Stomach (tissue), 9 donors: ENCODE data around the gene KREMEN2. TPM values are rescaled to one million over a fixed set of nuclear protein-coding genes. Genes with fewer than 3 reads are reported as not detected.
A peak's percentile ranks its signal among the peaks of the same experiment; 100 is the strongest.

Experiments used
- DNase-seq, 2 donors: peaks; one replicate each; pipeline versions ENCODE4 v3.0.0 to v3.0.0-alpha.2; 2013 to 2019
- H3K27ac ChIP-seq, 5 donors: fragments of 200-600 bp in 4 of 5; sonication (generic) in 4 of 5; one replicate each; pipeline ENCODE4 v1.5.1; 2013 to 2019; ENCODE audit warnings: mild to moderate bottlenecking in 1 of 5, moderate library complexity in 1 of 5
- H3K27me3 ChIP-seq, 3 donors: fragments of 200-600 bp; sonication (generic); one replicate each; pipeline ENCODE4 v1.5.1; 2017 to 2019; ENCODE audit warnings: mixed run types in 1 of 3
- H3K36me3 ChIP-seq, 4 donors: fragments of 200-600 bp; sonication (generic); 1 replicate in 3 of 4; 2 replicates in 1 of 4; pipeline ENCODE4 v1.5.1; 2016 to 2019
- H3K4me1 ChIP-seq, 4 donors: fragments of 200-600 bp; sonication (generic); one replicate each; pipeline ENCODE4 v1.5.1; 2016 to 2019
- H3K4me3 ChIP-seq, 4 donors: fragments of 200-600 bp; sonication (generic) in 3 of 4; one replicate each; pipeline ENCODE4 v1.5.1; 2016 to 2019; ENCODE audit warnings: mild to moderate bottlenecking in 1 of 4
- H3K9me3 ChIP-seq, 4 donors: fragments of 200-600 bp; sonication (generic); one replicate each; pipeline ENCODE4 v1.5.1; 2016 to 2019
- EP300 ChIP-seq: sonication (generic); formaldehyde crosslinking; IDR thresholded peaks from one replicate; pipeline ENCODE4 v1.6.1; 2017; ENCODE audit warnings: antibody characterized with exemption
- POLR2A ChIP-seq, 4 donors: fragments of 450-650 bp; IDR thresholded peaks; one replicate each; pipeline ENCODE4 v1.6.1; 2016; ENCODE audit warnings: antibody characterized with exemption in 4 of 4, control low read depth in 2 of 4, mild to moderate bottlenecking in 1 of 4, moderate library complexity in 1 of 4
- POLR2AphosphoS5 ChIP-seq, 3 donors: sonication (generic); formaldehyde crosslinking; IDR thresholded peaks; one replicate each; pipeline ENCODE4 v1.6.1; 2016; ENCODE audit warnings: antibody characterized with exemption in 3 of 3
- WGBS, 5 donors: extraction: QIAGEN DNeasy Blood & Tissue Kit in 3 of 5; methylation state at CpG; one replicate each; pipeline versions ENCODE4 v1.1.5 to v1.1.7; 2013 to 2018; 5-methylcytosine and 5-hydroxymethylcytosine counted together
- intact Hi-C: fragments of 100-400 bp; cut with DNase I; formaldehyde crosslinking; loops from one replicate; pipeline ENCODE4 v1.15.1; 2023; ENCODE audit warnings: low total_unique reads
- polyA plus RNA-seq, 3 donors: library from polyadenylated mRNA; stranded (reverse); fragments of 200-250 nt; gene quantifications; one replicate each; pipeline ENCODE4 v1.2.3, GENCODE V29; 2013
- total RNA-seq, 5 donors: library from RNA; depleted of rRNA; stranded (reverse); fragments of >200 nt; gene quantifications; one replicate each; pipeline versions ENCODE4 v1.1.0 to v1.2.3, GENCODE V29; 2014 to 2016
- TF ChIP-seq, protein P1 (sequence below), 7 experiments: fragments of 450-650 bp in 4 of 7; fragments of 200-600 bp in 3 of 7; sonication (generic) in 3 of 7; IDR thresholded peaks; one replicate each; pipeline ENCODE4 v1.5.1; 2016 to 2019; ENCODE audit warnings: antibody characterized with exemption in 7 of 7, control low read depth in 2 of 7, mild to moderate bottlenecking in 1 of 7
- donor health status: healthy with polysubstance abuse.
- donor health status: Bipolar disorder and iron deficiency.
- donor health status: healthy.

KREMEN2 gene
- total and polyA plus RNA-seq, 8 donors, result 0.37 to 1.1 TPM; not detected in 6

DNA sequence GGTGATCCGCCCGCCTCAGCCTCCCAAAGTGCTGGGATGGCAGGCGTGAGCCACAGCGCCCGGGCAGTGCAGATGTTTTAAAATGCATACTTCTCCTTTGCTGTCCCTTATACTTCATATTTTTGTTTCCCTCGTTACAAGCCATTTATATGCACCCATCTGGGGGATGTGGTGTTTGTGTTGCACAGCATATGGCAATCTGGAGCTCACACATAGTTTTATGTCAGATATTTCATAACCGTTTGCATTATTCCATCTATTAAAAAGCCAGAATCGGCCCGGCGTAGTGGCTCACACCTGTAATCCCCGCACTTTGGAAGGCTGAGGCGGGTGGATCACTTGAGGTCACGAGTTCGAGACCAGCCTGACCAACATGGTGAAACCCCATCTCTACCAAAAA lies 40.6 kb upstream of the KREMEN2 start:
- WGBS, 5 donors, result 93 to 97% (median 95%) methylated on average over 14 of the region's 14 CpGs
- intact Hi-C loops, result loop anchor here (5.0 kb wide), 1 partner anchor 51 kb away; no protein-coding TSS in a partner anchor
- no peaks in the 10 kb centered on the region for H3K27me3 ChIP-seq

DNA sequence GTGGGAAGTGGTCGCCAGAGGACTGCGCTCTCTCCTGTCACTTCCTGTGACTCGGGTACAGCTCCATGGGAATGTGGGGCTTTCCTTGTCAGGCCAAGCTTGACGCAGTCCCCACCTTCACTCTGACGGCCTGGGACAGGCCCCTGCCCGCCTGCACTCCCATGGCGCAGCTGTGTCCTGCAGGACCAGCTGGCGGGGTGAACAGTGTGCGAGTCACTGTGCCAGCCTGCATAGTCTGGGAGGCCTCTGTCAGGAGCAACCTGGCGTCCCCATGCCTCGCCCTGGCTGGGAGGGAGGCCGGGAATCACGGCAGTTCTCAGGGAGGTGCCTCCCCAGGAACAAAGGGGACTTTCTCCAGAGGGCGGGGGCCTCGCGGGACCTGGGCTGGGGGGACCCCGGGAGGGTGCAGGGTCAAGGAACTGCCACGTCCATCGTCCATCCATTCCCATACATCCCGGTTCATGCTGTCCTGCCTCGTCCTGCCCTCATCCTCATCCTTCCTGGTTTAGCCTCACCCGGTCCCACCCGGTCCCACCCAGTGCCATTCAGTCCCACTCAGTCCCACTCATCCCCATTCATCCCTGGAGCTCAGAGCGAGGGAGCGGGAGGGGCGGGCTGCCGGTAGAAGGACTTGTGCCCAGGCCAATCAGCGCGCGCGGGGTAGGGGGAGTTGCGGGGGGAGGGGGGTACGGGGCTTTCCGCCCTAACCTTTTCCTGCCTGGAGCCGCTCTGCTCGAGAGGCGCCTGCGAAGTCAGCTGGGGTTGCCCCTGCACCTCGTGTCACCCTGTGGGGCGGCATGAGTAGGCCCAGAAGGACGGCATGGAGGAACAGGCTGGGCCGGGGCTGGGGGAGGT lies 38.9 kb upstream of the KREMEN2 start:
- no peak overlapping the region for H3K4me3 ChIP-seq
- H3K36me3 ChIP-seq, result peaks cover 7 to 45% (median 38%) of the 10 kb centered on the region in 4 donors
- DNase-seq, result peak in 1 of 2 donors; percentile 49
- H3K27ac ChIP-seq, result no peak overlapping the region
- H3K27me3 ChIP-seq, result no peaks in the 10 kb centered on the region
- no peaks in the 10 kb centered on the region for H3K9me3 ChIP-seq
- H3K4me1 ChIP-seq, result peaks cover 0 to 20% (median 13%) of the 10 kb centered on the region in 4 donors
- TF ChIP-seq, protein P1, sequence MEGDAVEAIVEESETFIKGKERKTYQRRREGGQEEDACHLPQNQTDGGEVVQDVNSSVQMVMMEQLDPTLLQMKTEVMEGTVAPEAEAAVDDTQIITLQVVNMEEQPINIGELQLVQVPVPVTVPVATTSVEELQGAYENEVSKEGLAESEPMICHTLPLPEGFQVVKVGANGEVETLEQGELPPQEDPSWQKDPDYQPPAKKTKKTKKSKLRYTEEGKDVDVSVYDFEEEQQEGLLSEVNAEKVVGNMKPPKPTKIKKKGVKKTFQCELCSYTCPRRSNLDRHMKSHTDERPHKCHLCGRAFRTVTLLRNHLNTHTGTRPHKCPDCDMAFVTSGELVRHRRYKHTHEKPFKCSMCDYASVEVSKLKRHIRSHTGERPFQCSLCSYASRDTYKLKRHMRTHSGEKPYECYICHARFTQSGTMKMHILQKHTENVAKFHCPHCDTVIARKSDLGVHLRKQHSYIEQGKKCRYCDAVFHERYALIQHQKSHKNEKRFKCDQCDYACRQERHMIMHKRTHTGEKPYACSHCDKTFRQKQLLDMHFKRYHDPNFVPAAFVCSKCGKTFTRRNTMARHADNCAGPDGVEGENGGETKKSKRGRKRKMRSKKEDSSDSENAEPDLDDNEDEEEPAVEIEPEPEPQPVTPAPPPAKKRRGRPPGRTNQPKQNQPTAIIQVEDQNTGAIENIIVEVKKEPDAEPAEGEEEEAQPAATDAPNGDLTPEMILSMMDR (IDR thresholded peaks at IDR 0.05), result no peak
- TF ChIP-seq POLR2AphosphoS5 (IDR thresholded peaks at IDR 0.05) (no peak), POLR2A (IDR thresholded peaks at IDR 0.05) (no peak), EP300 (no peak)
- intact Hi-C loops, result loop anchor here (5.0 kb wide), 1 partner anchor 53 kb away; no protein-coding TSS in a partner anchor
- 73 to 82% (median 78%) methylated on average over 34 to 42 of the region's 42 CpGs for WGBS, 5 donors

More for the DNA sequence above, 40.6 kb upstream of the KREMEN2 start:
- H3K36me3 ChIP-seq, result peaks cover 0 to 40% (median 26%) of the 10 kb centered on the region in 4 donors
- H3K9me3 ChIP-seq, result no peaks in the 10 kb centered on the region
- TF ChIP-seq, protein P1 (IDR thresholded peaks at IDR 0.05), result no peak
- TF ChIP-seq POLR2AphosphoS5 (IDR thresholded peaks at IDR 0.05) (no peak), EP300 (no peak), POLR2A (IDR thresholded peaks at IDR 0.05) (no peak)
- H3K4me3 ChIP-seq, result no peak overlapping the region
- DNase-seq, result no peak
- peaks cover 0 to 31% (median 17%) of the 10 kb centered on the region in 4 donors for H3K4me1 ChIP-seq
- H3K27ac ChIP-seq, result no peak overlapping the region

DNA sequence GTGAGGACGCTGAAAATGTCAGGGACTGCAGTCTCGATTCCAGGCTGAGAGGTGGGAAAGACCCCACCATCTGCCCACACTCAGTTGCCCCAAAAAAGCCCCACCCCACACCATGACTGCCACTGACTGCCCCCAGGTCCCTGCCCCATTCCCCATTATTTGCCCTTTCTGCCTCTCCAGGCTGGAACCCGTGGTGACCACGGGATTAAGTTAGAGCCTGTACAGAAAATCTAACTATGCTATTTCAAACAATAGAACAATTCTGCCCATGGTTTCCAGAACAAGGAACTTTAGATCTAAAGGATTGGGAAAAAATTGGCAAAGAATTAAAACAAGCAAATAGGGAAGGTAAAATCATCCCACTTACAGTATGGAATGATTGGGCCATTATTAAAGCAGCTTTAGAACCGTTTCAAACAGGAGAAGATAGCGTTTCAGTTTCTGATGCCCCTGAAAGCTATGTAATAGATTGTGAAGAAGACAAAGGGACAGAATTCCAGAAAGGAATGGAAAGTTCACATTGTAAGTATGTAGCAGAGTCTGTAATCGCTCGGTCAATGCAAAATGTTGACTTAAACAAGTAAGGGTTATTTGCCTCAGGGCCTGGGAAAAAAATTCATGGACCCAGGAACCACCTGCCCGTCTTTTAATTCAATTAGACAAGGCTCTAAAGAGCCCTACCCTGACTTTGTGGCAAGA lies 38.0 kb upstream of the KREMEN2 start:
- H3K4me1 ChIP-seq, result peaks cover 0 to 18% (median 13%) of the 10 kb centered on the region in 4 donors
- TF ChIP-seq POLR2A (IDR thresholded peaks at IDR 0.05), result no peak
- no peak for TF ChIP-seq POLR2AphosphoS5 (IDR thresholded peaks at IDR 0.05)
- TF ChIP-seq, protein P1 (IDR thresholded peaks at IDR 0.05), result no peak
- no peak for TF ChIP-seq EP300
- no peaks in the 10 kb centered on the region for H3K27me3 ChIP-seq
- peaks cover 14 to 51% (median 47%) of the 10 kb centered on the region in 4 donors for H3K36me3 ChIP-seq
- peak overlapping the region in 1 of 5 donors; percentile 58 for H3K27ac ChIP-seq
- H3K4me3 ChIP-seq, result no peak overlapping the region
- 37 to 65% (median 43%) methylated on average over 9 of the region's 9 CpGs for WGBS, 5 donors
- no peaks in the 10 kb centered on the region for H3K9me3 ChIP-seq
- intact Hi-C loops, result no loop called here
- peak in 1 of 2 donors; percentile 35 for DNase-seq

DNA sequence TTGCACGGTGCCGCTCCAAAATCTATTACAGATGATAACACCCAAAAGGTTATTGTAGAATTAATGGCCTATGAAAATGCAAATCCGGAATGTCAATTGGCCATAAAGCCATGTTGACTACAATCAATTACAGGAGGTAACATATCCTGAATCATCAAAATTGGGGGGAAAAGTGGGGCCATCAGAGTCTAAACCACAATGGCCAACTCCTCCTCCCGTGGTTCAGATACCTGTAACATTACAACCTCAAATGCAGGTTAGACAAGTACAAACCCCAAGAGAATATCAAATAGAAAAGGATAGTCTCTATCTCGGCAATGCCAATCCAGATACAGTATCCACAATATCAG lies 37.5 kb upstream of the KREMEN2 start:
- TF ChIP-seq POLR2AphosphoS5 (IDR thresholded peaks at IDR 0.05), result no peak
- TF ChIP-seq POLR2A (IDR thresholded peaks at IDR 0.05), result no peak
- TF ChIP-seq EP300, result no peak
- TF ChIP-seq, protein P1 (IDR thresholded peaks at IDR 0.05), result no peak
- Histone ChIP-seq H3K4me3 (peak overlapping the region in 1 of 4 donors; percentile 3), H3K9me3 (no peaks in the 10 kb centered on the region), H3K27me3 (no peaks in the 10 kb centered on the region), H3K4me1 (peaks cover 0 to 18% (median 13%) of the 10 kb centered on the region in 4 donors), H3K27ac (peak overlapping the region in 3 of 5 donors; percentile 13 to 58 (median 35)), H3K36me3 (peaks cover 14 to 51% (median 47%) of the 10 kb centered on the region in 4 donors)
- intact Hi-C loops, result no loop called here
- DNase-seq, result no peak
- WGBS, 5 donors, result 35 to 59% (median 43%) methylated on average over 5 of the region's 5 CpGs
